GM06990 (cell line): ENCODE results near the gene RNFT1.

Experiments used
- DNase-seq: peaks from one replicate; pipeline ENCODE4 v3.0.0-alpha.2; 2011; ENCODE audit not compliant: insufficient read length; ENCODE audit errors: extremely low read depth
- H3K27me3 ChIP-seq: replicated peaks from 2 replicates; pipeline ENCODE4 v1.6.0; 2011; ENCODE audit warnings: low read length; ENCODE audit not compliant: control insufficient read depth, insufficient read depth
- H3K36me3 ChIP-seq: 2 replicates; pipeline ENCODE4 v1.5.1; 2011; ENCODE audit warnings: low read length; ENCODE audit not compliant: control insufficient read depth, insufficient read depth
- H3K4me3 ChIP-seq: replicated peaks from 2 replicates; pipeline ENCODE4 v1.5.1; 2011; ENCODE audit warnings: low read depth, mild to moderate bottlenecking, control low read depth, low read length
- CTCF ChIP-seq: IDR thresholded peaks from 2 replicates; pipeline ENCODE4 v1.5.1; 2011; ENCODE audit warnings: low read length, control low read depth, mild to moderate bottlenecking, inconsistent platforms; ENCODE audit not compliant: insufficient read depth, poor library complexity, severe bottlenecking

The RNFT1 gene

GRCh38 chr17:59916446-59916845, 48.1 kb downstream of the RNFT1 start:
- no peak overlapping the region for H3K4me3 ChIP-seq
- peaks cover 4% of the 10 kb centered on the region for H3K36me3 ChIP-seq
- no peak for TF ChIP-seq CTCF
- H3K27me3 ChIP-seq: no peaks in the 10 kb centered on the region
- no peak for DNase-seq

DNA sequence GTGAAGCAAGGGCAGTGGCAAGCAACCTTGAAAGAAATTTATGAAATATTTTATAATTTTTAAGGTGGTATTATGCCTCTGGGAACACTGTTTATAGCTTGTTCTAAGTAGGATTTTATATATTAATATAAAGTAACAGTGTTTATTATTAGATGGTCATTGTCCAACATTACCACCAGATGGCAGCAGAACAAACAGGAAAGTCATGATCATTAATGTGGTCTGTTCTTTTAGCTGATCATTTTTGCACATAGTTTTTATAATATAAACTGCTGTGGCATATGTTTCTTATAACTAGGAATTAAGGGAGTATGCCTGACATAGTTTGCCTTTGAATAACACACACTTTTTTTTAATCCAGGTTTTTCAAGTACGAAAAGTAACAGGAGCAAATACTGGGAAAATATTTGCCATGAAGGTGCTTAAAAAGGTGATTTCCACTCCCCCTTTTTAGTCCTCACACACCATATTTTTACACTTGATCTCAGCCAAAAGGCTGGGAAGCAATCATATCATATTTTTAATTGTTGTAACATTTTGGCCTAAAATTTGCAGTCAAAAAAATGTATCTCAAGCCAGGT, 50.2 kb downstream of the RNFT1 start:
- H3K4me3 ChIP-seq: no peak overlapping the region
- peak; percentile 21 for DNase-seq
- H3K27me3 ChIP-seq: no peaks in the 10 kb centered on the region
- H3K36me3 ChIP-seq: peaks cover 4% of the 10 kb centered on the region
- TF ChIP-seq CTCF: peak; percentile 46

DNA sequence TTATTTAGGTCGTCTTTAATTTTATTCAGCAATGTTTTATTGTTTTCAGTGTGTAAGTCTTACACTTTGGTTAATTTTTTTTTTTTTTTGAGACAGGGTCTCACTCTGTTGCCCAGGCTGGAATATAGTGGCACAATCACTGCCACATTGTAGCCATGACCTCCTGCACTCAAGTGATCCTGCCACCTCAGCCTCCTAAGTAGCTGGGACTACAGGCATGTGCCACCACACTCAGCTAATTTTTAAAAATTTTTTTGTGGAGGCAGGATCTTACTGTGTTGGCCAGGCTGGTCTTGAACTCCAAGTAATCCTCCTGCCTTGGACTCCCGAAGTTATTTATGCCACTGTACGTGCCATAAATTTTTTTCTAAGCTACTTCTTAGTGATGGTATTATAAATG, 57.1 kb downstream of the RNFT1 start:
- no peak for DNase-seq
- TF ChIP-seq CTCF: no peak
- H3K36me3 ChIP-seq: no peaks in the 10 kb centered on the region; the same call in none of the 2 replicates

GRCh38 chr17:59903455-59903854, 61.1 kb downstream of the RNFT1 start:
- no peak for DNase-seq
- H3K27me3 ChIP-seq: no peaks in the 10 kb centered on the region
- H3K36me3 ChIP-seq: no peaks in the 10 kb centered on the region; the same call in 1 of the 2 replicates
- no peak overlapping the region for H3K4me3 ChIP-seq
- TF ChIP-seq CTCF: no peak

More for the DNA sequence above, 57.1 kb downstream of the RNFT1 start:
- Histone ChIP-seq H3K27me3 (no peaks in the 10 kb centered on the region), H3K4me3 (no peak overlapping the region)
